OCI-LY7 (cell line): Measurements from ENCODE around the gene PGF.

Experiments used
- CTCF ChIP-seq: fragments of 200-600 bp; sonication (generic); conservative IDR thresholded peaks from 2 replicates; pipeline ENCODE4 v1.5.1; 2014; ENCODE audit warnings: mild to moderate bottlenecking, antibody characterized with exemption, low read length, moderate library complexity, mixed read lengths
- EZH2phosphoT487 ChIP-seq: fragments of 200-600 bp; sonication (generic); IDR thresholded peaks from 2 replicates; pipeline ENCODE4 v1.6.1; 2018; ENCODE audit warnings: low read depth, borderline replicate concordance, mild to moderate bottlenecking, mixed run types, antibody characterized with exemption, low read length, moderate library complexity, mixed read lengths

GRCh38 chr14:74913986-74914573, 41.3 kb downstream of the PGF start:
- TF ChIP-seq CTCF (peak; percentile 86), EZH2phosphoT487 (no peak)
